PC-9 (cell line): ENCODE results near the gene TRIM15. TPM values are rescaled to one million over a fixed set of nuclear protein-coding genes. Genes with fewer than 3 reads are reported as not detected.
A peak's percentile ranks its signal among the peaks of the same experiment; 100 is the strongest.

Source experiments
- BruUV-seq: library from RNA; stranded (reverse); fragments of 400-500 nt; replicated peaks from 2 replicates; lab custom pipeline; 2021; lab: Mats Ljungman, UMichigan
- CTCF ChIA-PET: fragments of 300-600 bp; sonication (Branson Sonifier 250); formaldehyde crosslinking; loops from one replicate; lab custom pipeline; 2022; ENCODE audit warnings: antibody characterized with exemption; lab: Charles Lee
- POLR2A ChIA-PET: fragments of 300-600 bp; sonication (Branson Sonifier 250); formaldehyde crosslinking; loops from one replicate; lab custom pipeline; 2022; ENCODE audit warnings: antibody characterized with exemption; ENCODE audit not compliant: unreplicated experiment; lab: Charles Lee
- DNase-seq, 2 experiments: peaks; one replicate each; pipeline versions ENCODE4 v3.0.0 to v3.0.0-alpha.2; 2015 to 2022; ENCODE audit warnings: mixed read lengths in 1 of 2
- H2AFZ ChIP-seq: fragments of 200-600 bp; sonication (generic); 2 replicates; pipeline ENCODE4 v1.8.1; 2017; ENCODE audit warnings: antibody characterized with exemption
- H3F3A ChIP-seq: fragments of 200-600 bp; sonication (generic); 2 replicates; pipeline ENCODE4 v1.8.1; 2017; ENCODE audit warnings: antibody characterized with exemption, mild to moderate bottlenecking, low read depth; ENCODE audit not compliant: insufficient read depth
- H3K27ac ChIP-seq: fragments of 200-600 bp; sonication (generic); 2 replicates; pipeline ENCODE4 v1.6.1; 2016; ENCODE audit warnings: mixed run types
- H3K27me3 ChIP-seq: fragments of 200-600 bp; sonication (generic); 2 replicates; pipeline ENCODE4 v1.6.1; 2016; ENCODE audit warnings: low read depth, mixed run types; ENCODE audit not compliant: insufficient read depth
- H3K36me3 ChIP-seq: fragments of 200-600 bp; sonication (generic); 2 replicates; pipeline ENCODE4 v1.6.1; 2016; ENCODE audit warnings: low read depth, mixed run types
- H3K4me1 ChIP-seq: fragments of 200-600 bp; sonication (generic); replicated peaks from 2 replicates; pipeline ENCODE4 v1.6.1; 2016; ENCODE audit warnings: mixed run types; ENCODE audit not compliant: insufficient read depth
- H3K4me2 ChIP-seq: fragments of 200-600 bp; sonication (generic); 2 replicates; pipeline ENCODE4 v1.6.1; 2017; ENCODE audit warnings: mixed run types
- H3K4me3 ChIP-seq: fragments of 200-600 bp; sonication (generic); 2 replicates; pipeline ENCODE4 v1.6.1; 2016; ENCODE audit warnings: mixed run types
- H3K79me2 ChIP-seq: fragments of 200-600 bp; sonication (generic); 2 replicates; pipeline ENCODE4 v1.6.1; 2017; ENCODE audit warnings: low read depth, mixed run types
- H3K9me2 ChIP-seq: fragments of 200-600 bp; sonication (generic); 2 replicates; pipeline ENCODE4 v1.8.1; 2017; ENCODE audit warnings: mild to moderate bottlenecking; ENCODE audit not compliant: insufficient read depth
- H3K9me3 ChIP-seq: fragments of 200-600 bp; sonication (generic); 2 replicates; pipeline ENCODE4 v1.8.1; 2016; ENCODE audit warnings: low read depth; ENCODE audit not compliant: insufficient read depth
- H4K20me1 ChIP-seq: fragments of 200-600 bp; sonication (generic); 2 replicates; pipeline ENCODE4 v1.8.1; 2017; ENCODE audit not compliant: insufficient read depth
- CTCF ChIP-seq: fragments of 200-600 bp; sonication (generic); conservative IDR thresholded peaks from 2 replicates; pipeline ENCODE4 v1.6.1; 2017; ENCODE audit warnings: mixed run types, antibody characterized with exemption, mild to moderate bottlenecking, moderate library complexity
- EZH2 ChIP-seq: fragments of 200-600 bp; sonication (generic); IDR thresholded peaks from 2 replicates; pipeline ENCODE4 v1.8.0; 2017; ENCODE audit warnings: antibody characterized with exemption, low read depth
- intact Hi-C: fragments of 100-400 bp; cut with micrococcal nuclease; formaldehyde crosslinking; loops from one replicate; pipeline ENCODE4 v1.10.0; 2022; ENCODE audit not compliant: unreplicated experiment
- total RNA-seq: library from RNA; stranded (reverse); gene quantifications from 2 replicates; pipeline ENCODE4 v1.2.3, GENCODE V29; 2021

Gene TRIM15
- total RNA-seq, 1 experiment from 2014 or later, result not detected

GRCh38 chr6:30185846-30186484 is 22.6 kb downstream of the TRIM15 start:
- Histone ChIP-seq H3K36me3 (peaks cover 16% of the 10 kb centered on the region; the same call in 1 of the 2 replicates), H3K9me2 (no peaks in the 10 kb centered on the region), H3K4me1 (no peaks in the 10 kb centered on the region), H3K27ac (no peak overlapping the region), H3K4me2 (no peak overlapping the region), H3F3A (peaks cover 5% of the 10 kb centered on the region; the same call in 1 of the 2 replicates), H4K20me1 (no peaks in the 10 kb centered on the region), H3K9me3 (no peaks in the 10 kb centered on the region; the same call in 1 of the 2 replicates), H2AFZ (no peak overlapping the region), H3K27me3 (no peaks in the 10 kb centered on the region), H3K79me2 (no peaks in the 10 kb centered on the region), H3K4me3 (no peak overlapping the region)
- POLR2A ChIA-PET, result no interaction called here
- TF ChIP-seq CTCF, result no peak
- no peak for TF ChIP-seq EZH2
- DNase-seq, result no peak
- CTCF ChIA-PET, result no interaction called here
- intact Hi-C loops, result no loop called here
- TSS peak; percentile 19 for BruUV-seq

- no peak for TF ChIP-seq CTCF
- TF ChIP-seq EZH2, result no peak
- no peaks in the 10 kb centered on the region for H4K20me1 ChIP-seq
- H2AFZ ChIP-seq, result no peak overlapping the region
- no peaks in the 10 kb centered on the region for H3K9me3 ChIP-seq
- POLR2A ChIA-PET, result no interaction called here
- H3K36me3 ChIP-seq, result peaks cover 17% of the 10 kb centered on the region; the same call in 1 of the 2 replicates
- intact Hi-C loops, result no loop called here
- no peak overlapping the region for H3K4me3 ChIP-seq
- no TSS peak for BruUV-seq
- H3K27me3 ChIP-seq, result no peaks in the 10 kb centered on the region
- no peaks in the 10 kb centered on the region for H3K9me2 ChIP-seq
- DNase-seq, result no peak
- H3K27ac ChIP-seq, result no peak overlapping the region
- H3F3A ChIP-seq, result peaks cover 5% of the 10 kb centered on the region; the same call in 1 of the 2 replicates
- no peak overlapping the region for H3K4me2 ChIP-seq
- no peaks in the 10 kb centered on the region for H3K4me1 ChIP-seq
- CTCF ChIA-PET, result no interaction called here
- H3K79me2 ChIP-seq, result no peaks in the 10 kb centered on the region
These were observed 25.2 kb downstream of the TRIM15 start for GRCh38 chr6:30188541-30188940.

DNA sequence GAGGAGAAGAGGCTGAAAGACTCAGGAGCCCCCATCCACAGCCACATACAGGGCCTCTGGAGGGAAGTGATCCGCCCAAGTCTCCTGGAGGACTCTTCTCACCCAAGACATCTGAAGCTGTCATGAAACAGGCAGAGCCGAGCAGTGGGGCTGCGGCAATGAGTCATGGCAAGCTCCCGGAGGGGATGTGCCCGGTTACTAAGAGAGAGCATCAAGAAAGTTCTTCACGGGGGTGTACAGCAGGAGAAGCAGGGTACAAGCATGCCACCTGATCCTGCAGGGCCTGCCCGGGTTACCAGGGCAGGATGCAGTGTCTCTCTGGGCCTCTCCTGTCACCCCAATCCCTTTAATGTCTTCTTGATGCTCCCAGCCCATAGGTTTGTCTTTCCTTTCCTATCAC is 28.7 kb downstream of the TRIM15 start:
- TF ChIP-seq EZH2 (no peak), CTCF (no peak)
- H3K4me3 ChIP-seq, result no peak overlapping the region
- H3K9me3 ChIP-seq, result no peaks in the 10 kb centered on the region
- CTCF ChIA-PET, result no interaction called here
- no peak overlapping the region for H3K27ac ChIP-seq
- H3K27me3 ChIP-seq, result no peaks in the 10 kb centered on the region
- H2AFZ ChIP-seq, result no peak overlapping the region
- H3F3A ChIP-seq, result no peaks in the 10 kb centered on the region
- H3K4me2 ChIP-seq, result no peak overlapping the region
- H3K36me3 ChIP-seq, result peaks cover 16% of the 10 kb centered on the region; the same call in 1 of the 2 replicates
- no peaks in the 10 kb centered on the region for H3K4me1 ChIP-seq
- intact Hi-C loops, result no loop called here
- no TSS peak for BruUV-seq
- POLR2A ChIA-PET, result no interaction called here
- DNase-seq, result no peak
- no peaks in the 10 kb centered on the region for H3K9me2 ChIP-seq
- H4K20me1 ChIP-seq, result no peaks in the 10 kb centered on the region
- H3K79me2 ChIP-seq, result no peaks in the 10 kb centered on the region
